ENCODE measurements around the gene ASXL1. TPM values are rescaled to one million over a fixed set of nuclear protein-coding genes. Genes with fewer than 3 reads are reported as not detected.

The ASXL1 gene
- total RNA-seq, 1 donor from 2014 or later: 71.9 TPM

GRCh38 chr20:32444474-32445220, 86.5 kb downstream of the ASXL1 start:
- intact Hi-C loops (cut with DNase I): no loop called here
- DNase-seq: no peak
- Histone ChIP-seq H3K4me3 (no peak overlapping the region), H3K9me3 (no peaks in the 10 kb centered on the region), H3K27ac (no peak overlapping the region), H3K27me3 (ENCODE audit: low read depth) (no peaks in the 10 kb centered on the region), H3K36me3 (peaks cover 96% of the 10 kb centered on the region), H3K4me1 (peaks cover 23% of the 10 kb centered on the region)
- TF ChIP-seq, protein P1, sequence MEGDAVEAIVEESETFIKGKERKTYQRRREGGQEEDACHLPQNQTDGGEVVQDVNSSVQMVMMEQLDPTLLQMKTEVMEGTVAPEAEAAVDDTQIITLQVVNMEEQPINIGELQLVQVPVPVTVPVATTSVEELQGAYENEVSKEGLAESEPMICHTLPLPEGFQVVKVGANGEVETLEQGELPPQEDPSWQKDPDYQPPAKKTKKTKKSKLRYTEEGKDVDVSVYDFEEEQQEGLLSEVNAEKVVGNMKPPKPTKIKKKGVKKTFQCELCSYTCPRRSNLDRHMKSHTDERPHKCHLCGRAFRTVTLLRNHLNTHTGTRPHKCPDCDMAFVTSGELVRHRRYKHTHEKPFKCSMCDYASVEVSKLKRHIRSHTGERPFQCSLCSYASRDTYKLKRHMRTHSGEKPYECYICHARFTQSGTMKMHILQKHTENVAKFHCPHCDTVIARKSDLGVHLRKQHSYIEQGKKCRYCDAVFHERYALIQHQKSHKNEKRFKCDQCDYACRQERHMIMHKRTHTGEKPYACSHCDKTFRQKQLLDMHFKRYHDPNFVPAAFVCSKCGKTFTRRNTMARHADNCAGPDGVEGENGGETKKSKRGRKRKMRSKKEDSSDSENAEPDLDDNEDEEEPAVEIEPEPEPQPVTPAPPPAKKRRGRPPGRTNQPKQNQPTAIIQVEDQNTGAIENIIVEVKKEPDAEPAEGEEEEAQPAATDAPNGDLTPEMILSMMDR (IDR thresholded peaks at IDR 0.05): no peak
- no peak for ATAC-seq

DNA sequence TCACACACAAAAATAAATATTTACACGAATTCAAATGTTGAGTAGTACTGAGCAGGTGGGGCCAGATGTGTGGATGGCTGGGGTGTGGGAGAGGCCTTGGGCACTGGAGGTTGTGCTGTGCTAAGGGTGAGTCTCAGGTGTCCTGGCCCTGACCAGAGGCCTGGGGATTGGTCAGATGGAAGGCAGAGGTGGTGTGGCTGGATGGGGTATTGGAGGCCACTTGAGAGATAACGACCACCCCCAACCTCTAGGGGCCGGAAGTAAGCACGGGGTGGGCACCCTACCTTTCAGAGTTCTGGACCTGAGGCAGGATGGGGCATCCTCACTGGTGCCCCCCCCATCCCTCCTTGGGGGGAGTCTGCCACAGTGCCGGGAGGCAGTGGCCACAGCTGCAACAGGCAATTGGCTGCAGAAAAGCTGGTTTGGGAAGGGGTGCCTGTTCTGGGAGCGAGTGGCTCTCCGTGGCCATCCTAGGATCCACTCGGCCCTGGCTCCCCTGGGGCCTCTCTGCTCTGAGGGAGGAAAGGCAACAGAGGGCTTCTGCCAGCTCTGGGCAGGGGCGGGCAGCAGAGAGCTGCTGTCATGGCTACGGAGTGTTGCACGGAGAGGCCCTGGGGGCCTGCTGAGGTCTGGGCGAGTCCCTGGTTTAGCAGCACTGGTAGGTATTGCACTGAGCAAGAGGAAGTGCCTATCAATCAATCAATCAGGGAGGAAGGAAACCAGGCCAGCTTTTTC, 87.6 kb downstream of the ASXL1 start:
- Histone ChIP-seq H3K4me1 (peaks cover 34% of the 10 kb centered on the region), H3K36me3 (peaks cover 94% of the 10 kb centered on the region), H3K27ac (no peak overlapping the region), H3K4me3 (no peak overlapping the region), H3K9me3 (no peaks in the 10 kb centered on the region), H3K27me3 (ENCODE audit: low read depth) (no peaks in the 10 kb centered on the region)
- DNase-seq: no peak
- TF ChIP-seq, protein P1 (IDR thresholded peaks at IDR 0.05): no peak
- peak in 1 of 2 donors; percentile 34 for ATAC-seq
- intact Hi-C loops (cut with DNase I): no loop called here

- DNase-seq: no peak
- TF ChIP-seq, protein P1 (IDR thresholded peaks at IDR 0.05): no peak
- H3K27me3 ChIP-seq (ENCODE audit: low read depth): no peaks in the 10 kb centered on the region
- no peak overlapping the region for H3K4me3 ChIP-seq
- H3K36me3 ChIP-seq: peaks cover 94% of the 10 kb centered on the region
- intact Hi-C loops (cut with DNase I): no loop called here
- no peaks in the 10 kb centered on the region for H3K9me3 ChIP-seq
- H3K4me1 ChIP-seq: peaks cover 42% of the 10 kb centered on the region
- no peak overlapping the region for H3K27ac ChIP-seq
- ATAC-seq: no peak
These were observed 88.4 kb downstream of the ASXL1 start for GRCh38 chr20:32446301-32447100.

GRCh38 chr20:32447136-32448027, 89.3 kb downstream of the ASXL1 start:
- H3K36me3 ChIP-seq: peaks cover 96% of the 10 kb centered on the region
- intact Hi-C loops (cut with DNase I): no loop called here
- H3K27ac ChIP-seq: no peak overlapping the region

More at GRCh38 chr20:32447136-32448027, 89.3 kb downstream of the ASXL1 start:
- peaks cover 43% of the 10 kb centered on the region for H3K4me1 ChIP-seq
- ATAC-seq (no peak), DNase-seq (no peak)
- no peak overlapping the region for H3K4me3 ChIP-seq
- H3K9me3 ChIP-seq: no peaks in the 10 kb centered on the region
- H3K27me3 ChIP-seq (ENCODE audit: low read depth): no peaks in the 10 kb centered on the region
- TF ChIP-seq, protein P1 (IDR thresholded peaks at IDR 0.05): no peak
